GM19043 (cell line): ENCODE results near the gene SEPTIN3.
A peak's percentile ranks its signal among the peaks of the same experiment; 100 is the strongest.
"Not testable (repeated sequence)": the region's sequence is repeated elsewhere in the genome, so short reads cannot be mapped to it uniquely, and the experiment has no call there.

Experiments used
- ATAC-seq: cut with Tn5 transposase; IDR thresholded peaks from one replicate; pipeline ENCODE4 v1.9.1; 2021; ENCODE audit warnings: low read depth; ENCODE audit not compliant: unreplicated experiment

The SEPTIN3 gene

GRCh38 chr22:41940832-41941765 lies 28.1 kb upstream of the SEPTIN3 start:
- ATAC-seq = peak; percentile 35

- ATAC-seq = no peak
Observed at GRCh38 chr22:41943661-41944209, 25.5 kb upstream of the SEPTIN3 start.

- peak; percentile 81 for ATAC-seq
Observed at GRCh38 chr22:41946629-41947423, 22.4 kb upstream of the SEPTIN3 start, which contains the start of gene CENPM. Gene CENPM (minus strand): TSS chr22:41947152. CDS start chr22:41947076, 76 bp downstream.

GRCh38 chr22:41947424-41948080 lies 21.7 kb upstream of the SEPTIN3 start:
- ATAC-seq = no peak

GRCh38 chr22:41948142-41948541 lies 21.1 kb upstream of the SEPTIN3 start:
- ATAC-seq = no peak

GRCh38 chr22:41948928-41949296 lies 20.3 kb upstream of the SEPTIN3 start:
- ATAC-seq = not testable (repeated sequence)

- no peak for ATAC-seq
Observed at GRCh38 chr22:41949297-41949965, 19.8 kb upstream of the SEPTIN3 start.

- no peak for ATAC-seq
Observed at GRCh38 chr22:41951898-41952474, 17.3 kb upstream of the SEPTIN3 start, which contains the start of gene SMIM45. Gene SMIM45 (plus strand): TSS chr22:41952150.

GRCh38 chr22:41952713-41953112 lies 16.5 kb upstream of the SEPTIN3 start:
- ATAC-seq = no peak

GRCh38 chr22:41957941-41958556 lies 11.2 kb upstream of the SEPTIN3 start:
- ATAC-seq = no peak

GRCh38 chr22:41963453-41964111 lies 5.7 kb upstream of the SEPTIN3 start:
- ATAC-seq = no peak

GRCh38 chr22:41964112-41964491 lies 5.1 kb upstream of the SEPTIN3 start:
- ATAC-seq = no peak

- ATAC-seq = no peak
Observed at GRCh38 chr22:41966225-41966606, 3.0 kb upstream of the SEPTIN3 start.

GRCh38 chr22:41966607-41967240 lies 2.5 kb upstream of the SEPTIN3 start:
- no peak for ATAC-seq

- no peak for ATAC-seq
Observed at GRCh38 chr22:41968601-41969000, 642 bp upstream of the SEPTIN3 start.

- ATAC-seq = no peak
Observed at GRCh38 chr22:41970601-41971000, 1.4 kb downstream of the SEPTIN3 start.

- ATAC-seq = no peak
Observed at GRCh38 chr22:41971431-41971830, 2.2 kb downstream of the SEPTIN3 start.

- ATAC-seq = no peak
Observed at GRCh38 chr22:41974691-41975290, 5.5 kb downstream of the SEPTIN3 start.
